PFSK-1 (cell line): Measurements from ENCODE around the gene UBXN10.

Source experiments
- FOXP2 ChIP-seq: optimal IDR thresholded peaks from 2 replicates; pipeline ENCODE3; 2011; ENCODE audit warnings: borderline replicate concordance, control low read depth, inconsistent platforms; ENCODE audit not compliant: insufficient read depth; ENCODE audit errors: extremely low read length, extremely low read depth
- POLR2AphosphoS5 ChIP-seq: IDR thresholded peaks from 2 replicates; pipeline ENCODE4 v1.6.1; 2012; ENCODE audit warnings: low read depth, mild to moderate bottlenecking, control low read depth, low read length, moderate library complexity
- REST ChIP-seq, 2 experiments: IDR thresholded peaks; 2 replicates each; pipeline versions ENCODE4 v1.6.1 to v1.8.0; 2011 to 2012; ENCODE audit warnings: low read depth in 2 of 2, low read length in 2 of 2, control low read depth in 1 of 2, inconsistent platforms in 1 of 2, mild to moderate bottlenecking in 1 of 2, moderate library complexity in 1 of 2; ENCODE audit not compliant: insufficient read depth in 1 of 2
- SIN3A ChIP-seq: IDR thresholded peaks from 2 replicates; pipeline ENCODE4 v1.6.1; 2012; ENCODE audit warnings: mild to moderate bottlenecking, low read length, moderate library complexity, borderline replicate concordance; ENCODE audit not compliant: insufficient read depth
- TAF1 ChIP-seq: IDR thresholded peaks from 2 replicates; pipeline ENCODE4 v1.6.1; 2012; ENCODE audit warnings: low read length, control low read depth, borderline replicate concordance; ENCODE audit not compliant: insufficient read depth

UBXN10 gene

GRCh38 chr1:20158358-20159070 lies 27.4 kb upstream of the UBXN10 start:
- no peak for TF ChIP-seq FOXP2
- no peak for TF ChIP-seq REST (IDR thresholded peaks at IDR 0.05; ENCODE audit: insufficient read depth in 1 of 2, low read depth in 2 of 2, low read length in 2 of 2)
- no peak for TF ChIP-seq SIN3A
- TF ChIP-seq POLR2AphosphoS5, result no peak
- no peak for TF ChIP-seq TAF1

GRCh38 chr1:20160034-20160433 lies 25.9 kb upstream of the UBXN10 start:
- TF ChIP-seq FOXP2 (no peak), TAF1 (no peak), SIN3A (no peak), REST (IDR thresholded peaks at IDR 0.05; ENCODE audit: insufficient read depth in 1 of 2, low read depth in 2 of 2, low read length in 2 of 2) (no peak), POLR2AphosphoS5 (no peak)

- TF ChIP-seq SIN3A (no peak), POLR2AphosphoS5 (no peak)
Observed at GRCh38 chr1:20164694-20165202, 21.1 kb upstream of the UBXN10 start.

- no peak for TF ChIP-seq TAF1
- no peak for TF ChIP-seq SIN3A
- no peak for TF ChIP-seq REST (IDR thresholded peaks at IDR 0.05; ENCODE audit: insufficient read depth in 1 of 2, low read depth in 2 of 2, low read length in 2 of 2)
- TF ChIP-seq POLR2AphosphoS5, result no peak
- no peak for TF ChIP-seq FOXP2
Observed at GRCh38 chr1:20165522-20165951, 20.4 kb upstream of the UBXN10 start.

GRCh38 chr1:20166051-20166450 lies 19.8 kb upstream of the UBXN10 start:
- TF ChIP-seq REST (IDR thresholded peaks at IDR 0.05; ENCODE audit: insufficient read depth in 1 of 2, low read depth in 2 of 2, low read length in 2 of 2) (no peak), FOXP2 (no peak), POLR2AphosphoS5 (no peak), SIN3A (no peak)
